ENCODE results near the gene WWOX. TPM values are rescaled to one million over a fixed set of nuclear protein-coding genes. Genes with fewer than 3 reads are reported as not detected.

The WWOX gene
- polyA plus RNA-seq, 1 donor (not counting 4 experiments of a cell fraction or from before 2014, with no cell fraction given) = 5.1 TPM

DNA sequence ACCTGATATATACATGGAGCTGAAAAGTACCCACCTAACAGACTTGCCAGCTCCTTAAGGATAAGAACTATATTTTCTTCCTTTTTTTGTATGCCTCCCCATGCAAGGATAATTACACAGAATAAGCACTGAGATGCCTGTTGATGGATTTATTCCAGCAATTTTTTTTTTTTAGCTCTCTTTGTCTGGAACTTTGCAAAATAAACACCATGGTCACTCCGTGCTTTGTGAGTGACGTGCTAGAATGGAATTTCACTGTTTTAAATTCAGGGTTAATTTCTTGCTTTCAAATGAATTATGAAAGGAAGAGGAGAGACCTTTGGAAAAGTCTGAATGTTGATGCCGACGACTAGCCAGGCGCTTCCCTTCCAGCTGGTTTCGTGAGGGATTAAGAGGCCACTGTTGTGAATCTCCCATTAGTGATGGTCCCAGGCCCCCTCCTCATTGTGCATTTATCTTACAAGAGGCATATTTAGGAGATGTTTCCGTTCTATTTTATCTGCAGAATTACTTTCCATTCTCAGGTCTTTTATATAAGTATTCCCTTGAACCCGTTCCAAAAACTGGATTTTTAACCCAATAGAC lies 529.1 kb downstream of the WWOX start:
- H4K20me1 ChIP-seq (ENCODE audit: control insufficient read depth, extremely low read depth, insufficient read depth, low read length) = no peaks in the 10 kb centered on the region
- no peaks in the 10 kb centered on the region for H3K9me1 ChIP-seq (ENCODE audit: control insufficient read depth, extremely low read depth, insufficient read depth, low read length)
- H3K36me3 ChIP-seq (ENCODE audit: control insufficient read depth in 2 of 2, extremely low read depth in 1 of 2, insufficient read depth in 2 of 2, low read length in 2 of 2) = no peaks in the 10 kb centered on the region
- TF ChIP-seq CTCF (optimal IDR thresholded peaks at IDR 0.05 in 1 of 3, IDR thresholded peaks at IDR 0.05 in 1 of 3, conservative IDR thresholded peaks at IDR 0.05 in 1 of 3; ENCODE audit: extremely low read depth in 1 of 3, insufficient read depth in 2 of 3, low read length in 3 of 3) (no peak), EZH2 (IDR thresholded peaks at IDR 0.05; ENCODE audit: low read length) (no peak)
- no peak overlapping the region for H3K27ac ChIP-seq (ENCODE audit: control insufficient read depth, insufficient read depth, low read length)
- no peaks in the 10 kb centered on the region for H3K4me1 ChIP-seq (ENCODE audit: control insufficient read depth, extremely low read depth, insufficient read depth, low read length)
- DNase-seq (ENCODE audit: low read depth, low spot score) (no peak), FAIRE-seq (no peak)
- peaks cover 5% of the 10 kb centered on the region for H3K9me3 ChIP-seq (ENCODE audit: control insufficient read depth, low read depth, low read length)
- H3K4me2 ChIP-seq (ENCODE audit: control insufficient read depth, extremely low read depth, insufficient read depth, low read depth, low read length) = no peak overlapping the region
- no peak overlapping the region for H2AFZ ChIP-seq (ENCODE audit: control insufficient read depth, low read length)
- no peak overlapping the region for H3K4me3 ChIP-seq (ENCODE audit: control insufficient read depth in 2 of 3, extremely low read depth in 1 of 3, insufficient read depth in 2 of 3, low read depth in 1 of 3, low read length in 3 of 3)
- dilution Hi-C loops (cut with MboI; ENCODE audit: extremely low pct_ligation_motif_present, low sequenced_read_pairs) = no loop called here
- H3K79me2 ChIP-seq (ENCODE audit: control insufficient read depth, insufficient read depth, low read length) = no peaks in the 10 kb centered on the region
- no peak overlapping the region for H3K9ac ChIP-seq (ENCODE audit: control insufficient read depth, extremely low read depth, insufficient read depth, low read length)
- H3K27me3 ChIP-seq (ENCODE audit: control insufficient read depth, extremely low read depth, insufficient read depth, low read length) = no peaks in the 10 kb centered on the region

GRCh38 chr16:78629173-78629572 lies 529.7 kb downstream of the WWOX start:
- H3K79me2 ChIP-seq (ENCODE audit: control insufficient read depth, insufficient read depth, low read length) = no peaks in the 10 kb centered on the region
- no peaks in the 10 kb centered on the region for H3K36me3 ChIP-seq (ENCODE audit: control insufficient read depth in 2 of 2, extremely low read depth in 1 of 2, insufficient read depth in 2 of 2, low read length in 2 of 2)
- TF ChIP-seq CTCF (optimal IDR thresholded peaks at IDR 0.05 in 1 of 3, IDR thresholded peaks at IDR 0.05 in 1 of 3, conservative IDR thresholded peaks at IDR 0.05 in 1 of 3; ENCODE audit: extremely low read depth in 1 of 3, insufficient read depth in 2 of 3, low read length in 3 of 3) (no peak), EZH2 (IDR thresholded peaks at IDR 0.05; ENCODE audit: low read length) (no peak)
- H3K27ac ChIP-seq (ENCODE audit: control insufficient read depth, insufficient read depth, low read length) = no peak overlapping the region
- H3K9me1 ChIP-seq (ENCODE audit: control insufficient read depth, extremely low read depth, insufficient read depth, low read length) = no peaks in the 10 kb centered on the region
- FAIRE-seq (no peak), DNase-seq (ENCODE audit: low read depth, low spot score) (no peak)
- H4K20me1 ChIP-seq (ENCODE audit: control insufficient read depth, extremely low read depth, insufficient read depth, low read length) = no peaks in the 10 kb centered on the region
- no peaks in the 10 kb centered on the region for H3K27me3 ChIP-seq (ENCODE audit: control insufficient read depth, extremely low read depth, insufficient read depth, low read length)
- H3K9me3 ChIP-seq (ENCODE audit: control insufficient read depth, low read depth, low read length) = peaks cover 5% of the 10 kb centered on the region
- dilution Hi-C loops (cut with MboI; ENCODE audit: extremely low pct_ligation_motif_present, low sequenced_read_pairs) = no loop called here
- no peak overlapping the region for H3K4me2 ChIP-seq (ENCODE audit: control insufficient read depth, extremely low read depth, insufficient read depth, low read depth, low read length)
- H3K4me3 ChIP-seq (ENCODE audit: control insufficient read depth in 2 of 3, extremely low read depth in 1 of 3, insufficient read depth in 2 of 3, low read depth in 1 of 3, low read length in 3 of 3) = no peak overlapping the region
- H2AFZ ChIP-seq (ENCODE audit: control insufficient read depth, low read length) = no peak overlapping the region
- no peak overlapping the region for H3K9ac ChIP-seq (ENCODE audit: control insufficient read depth, extremely low read depth, insufficient read depth, low read length)
- no peaks in the 10 kb centered on the region for H3K4me1 ChIP-seq (ENCODE audit: control insufficient read depth, extremely low read depth, insufficient read depth, low read length)

Data from keratinocyte (primary cell).